Endothelial cell of umbilical vein (primary cell): ENCODE measurements around the gene SPON1.

Experiments used
- EZH2 ChIP-seq: IDR thresholded peaks from 2 replicates; pipeline ENCODE4 v1.6.1; 2012; ENCODE audit warnings: borderline replicate concordance, low read depth, mild to moderate bottlenecking, moderate library complexity, low read length, inconsistent platforms; ENCODE audit not compliant: severe bottlenecking
- JUN ChIP-seq: IDR thresholded peaks from 2 replicates; pipeline ENCODE4 v1.6.1; 2011; ENCODE audit warnings: borderline replicate concordance, low read depth; ENCODE audit not compliant: insufficient read length, insufficient read depth
- POLR2A ChIP-seq: IDR thresholded peaks from 2 replicates; pipeline ENCODE4 v1.6.1; 2012; ENCODE audit warnings: low read depth, mild to moderate bottlenecking, control low read depth, low read length

DNA sequence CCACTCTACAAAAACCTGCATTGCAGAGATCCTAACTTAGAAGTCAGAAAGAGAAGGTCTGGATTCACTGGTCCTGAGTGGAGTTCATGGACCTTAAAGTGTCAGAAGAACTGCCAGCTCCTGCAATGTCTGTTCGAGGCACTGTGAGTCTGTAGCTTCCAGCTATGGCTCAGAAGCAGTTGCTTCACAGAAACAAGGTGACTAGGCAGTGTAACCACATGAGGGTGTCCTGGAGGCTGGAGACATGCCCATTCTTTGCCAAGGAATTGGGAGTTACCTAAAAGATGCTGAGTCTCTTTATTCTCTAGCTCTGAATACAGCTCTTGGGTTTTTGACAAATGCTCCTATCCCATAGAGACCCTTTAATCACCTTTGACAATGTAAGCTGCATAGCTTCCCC is 130.5 kb downstream of the SPON1 start:
- TF ChIP-seq JUN (no peak), POLR2A (no peak), EZH2 (no peak)
